ENCODE measurements around the gene USP48.
A peak's percentile ranks its signal among the peaks of the same experiment; 100 is the strongest.

The USP48 gene

GRCh38 chr1:21734526-21734925, 48.4 kb downstream of the USP48 start:
- ATAC-seq (replicated peaks) (no peak), DNase-seq (no peak)
- Mint-ChIP-seq H3K9me3 (no peaks in the 10 kb centered on the region), H3K27ac (no peak overlapping the region), H3K27me3 (no peaks in the 10 kb centered on the region), H3K36me3 (peaks cover 24 to 34% of the 10 kb centered on the region in 2 donors), H3K4me1 (no peaks in the 10 kb centered on the region), H3K4me3 (no peak overlapping the region)

- no peaks in the 10 kb centered on the region for H3K27me3 Mint-ChIP-seq
Measured at GRCh38 chr1:21732664-21733063, 50.3 kb downstream of the USP48 start.

GRCh38 chr1:21725748-21726392, 57.1 kb downstream of the USP48 start:
- Mint-ChIP-seq H3K27me3 (no peaks in the 10 kb centered on the region), H3K4me3 (no peak overlapping the region), H3K27ac (no peak overlapping the region), H3K9me3 (no peaks in the 10 kb centered on the region), H3K36me3 (peaks cover 27 to 49% of the 10 kb centered on the region in 2 donors), H3K4me1 (peaks cover 0 to 13% of the 10 kb centered on the region in 2 donors)
- no peak for DNase-seq
- no peak for ATAC-seq (replicated peaks)

More at GRCh38 chr1:21732664-21733063, 50.3 kb downstream of the USP48 start:
- no peak for DNase-seq
- H3K4me3 Mint-ChIP-seq, result no peak overlapping the region
- no peaks in the 10 kb centered on the region for H3K9me3 Mint-ChIP-seq
- no peak for ATAC-seq (replicated peaks)
- H3K27ac Mint-ChIP-seq, result no peak overlapping the region
- H3K4me1 Mint-ChIP-seq, result no peaks in the 10 kb centered on the region
- H3K36me3 Mint-ChIP-seq, result peaks cover 28 to 36% of the 10 kb centered on the region in 2 donors

GRCh38 chr1:21724570-21724969, 58.4 kb downstream of the USP48 start:
- Mint-ChIP-seq H3K4me3 (no peak overlapping the region), H3K27ac (no peak overlapping the region), H3K27me3 (no peaks in the 10 kb centered on the region), H3K36me3 (peaks cover 28 to 50% of the 10 kb centered on the region in 2 donors), H3K9me3 (no peaks in the 10 kb centered on the region), H3K4me1 (peaks cover 0 to 13% of the 10 kb centered on the region in 2 donors)
- DNase-seq, result no peak
- ATAC-seq (replicated peaks), result no peak

GRCh38 chr1:21724098-21724497, 58.9 kb downstream of the USP48 start:
- H3K9me3 Mint-ChIP-seq, result no peaks in the 10 kb centered on the region

GRCh38 chr1:21721295-21721985, 61.5 kb downstream of the USP48 start:
- DNase-seq, result no peak
- Mint-ChIP-seq H3K27ac (peak overlapping the region; percentile 16), H3K4me1 (peaks cover 0 to 13% of the 10 kb centered on the region in 2 donors), H3K36me3 (peaks cover 33 to 55% of the 10 kb centered on the region in 2 donors), H3K4me3 (no peak overlapping the region), H3K27me3 (no peaks in the 10 kb centered on the region), H3K9me3 (no peaks in the 10 kb centered on the region)
- no peak for ATAC-seq (replicated peaks)

More at GRCh38 chr1:21724098-21724497, 58.9 kb downstream of the USP48 start:
- peaks cover 0 to 13% of the 10 kb centered on the region in 2 donors for H3K4me1 Mint-ChIP-seq
- H3K27me3 Mint-ChIP-seq, result no peaks in the 10 kb centered on the region
- no peak for DNase-seq
- no peak for ATAC-seq (replicated peaks)
- H3K4me3 Mint-ChIP-seq, result no peak overlapping the region
- peaks cover 30 to 50% of the 10 kb centered on the region in 2 donors for H3K36me3 Mint-ChIP-seq
- peak overlapping the region; percentile 51 for H3K27ac Mint-ChIP-seq

GRCh38 chr1:21716169-21716568, 66.8 kb downstream of the USP48 start:
- no peak overlapping the region for H3K27ac Mint-ChIP-seq
- H3K4me1 Mint-ChIP-seq, result no peaks in the 10 kb centered on the region
- no peak overlapping the region for H3K4me3 Mint-ChIP-seq
- peaks cover 36 to 47% of the 10 kb centered on the region in 2 donors for H3K36me3 Mint-ChIP-seq
- no peaks in the 10 kb centered on the region for H3K9me3 Mint-ChIP-seq
- ATAC-seq (replicated peaks) (no peak), DNase-seq (no peak)
- H3K27me3 Mint-ChIP-seq, result no peaks in the 10 kb centered on the region

- ATAC-seq (replicated peaks) (no peak), DNase-seq (no peak)
- Mint-ChIP-seq H3K27me3 (no peaks in the 10 kb centered on the region), H3K9me3 (no peaks in the 10 kb centered on the region), H3K4me1 (peaks cover 0 to 7% of the 10 kb centered on the region in 2 donors), H3K4me3 (no peak overlapping the region), H3K27ac (no peak overlapping the region), H3K36me3 (peaks cover 35 to 46% of the 10 kb centered on the region in 2 donors)
Measured at GRCh38 chr1:21707891-21708290, 75.1 kb downstream of the USP48 start.

GRCh38 chr1:21707086-21707840, 75.7 kb downstream of the USP48 start:
- peaks cover 0 to 7% of the 10 kb centered on the region in 2 donors for H3K4me1 Mint-ChIP-seq
- H3K36me3 Mint-ChIP-seq, result peaks cover 34 to 49% of the 10 kb centered on the region in 2 donors
- DNase-seq, result no peak
- no peaks in the 10 kb centered on the region for H3K27me3 Mint-ChIP-seq
- H3K27ac Mint-ChIP-seq, result no peak overlapping the region
- no peak overlapping the region for H3K4me3 Mint-ChIP-seq
- H3K9me3 Mint-ChIP-seq, result no peaks in the 10 kb centered on the region
- ATAC-seq (replicated peaks), result no peak

- peak overlapping the region; percentile 80 for H3K27ac Mint-ChIP-seq
- H3K36me3 Mint-ChIP-seq, result peaks cover 32 to 51% of the 10 kb centered on the region in 2 donors
- ATAC-seq (replicated peaks) (peak; percentile 80 to 86), DNase-seq (peak; percentile 13)
- no peak overlapping the region for H3K4me3 Mint-ChIP-seq
- peaks cover 0 to 7% of the 10 kb centered on the region in 2 donors for H3K4me1 Mint-ChIP-seq
- no peaks in the 10 kb centered on the region for H3K27me3 Mint-ChIP-seq
- no peaks in the 10 kb centered on the region for H3K9me3 Mint-ChIP-seq
Measured at GRCh38 chr1:21706151-21706835, 76.7 kb downstream of the USP48 start.

GRCh38 chr1:21705303-21705980, 77.5 kb downstream of the USP48 start:
- Mint-ChIP-seq H3K27me3 (no peaks in the 10 kb centered on the region), H3K36me3 (peaks cover 33 to 50% of the 10 kb centered on the region in 2 donors), H3K27ac (no peak overlapping the region)

GRCh38 chr1:21704145-21704544, 78.8 kb downstream of the USP48 start:
- Mint-ChIP-seq H3K4me3 (no peak overlapping the region), H3K4me1 (peaks cover 0 to 7% of the 10 kb centered on the region in 2 donors), H3K27me3 (no peaks in the 10 kb centered on the region), H3K9me3 (no peaks in the 10 kb centered on the region), H3K27ac (no peak overlapping the region), H3K36me3 (peaks cover 36 to 49% of the 10 kb centered on the region in 2 donors)
- ATAC-seq (replicated peaks), result no peak
- no peak for DNase-seq

More at GRCh38 chr1:21705303-21705980, 77.5 kb downstream of the USP48 start:
- Mint-ChIP-seq H3K9me3 (no peaks in the 10 kb centered on the region), H3K4me1 (peaks cover 0 to 7% of the 10 kb centered on the region in 2 donors), H3K4me3 (no peak overlapping the region)
- no peak for ATAC-seq (replicated peaks)
- DNase-seq, result no peak

- Mint-ChIP-seq H3K27me3 (no peaks in the 10 kb centered on the region), H3K4me1 (peaks cover 0 to 7% of the 10 kb centered on the region in 2 donors), H3K27ac (peak overlapping the region; percentile 26), H3K36me3 (peaks cover 36 to 50% of the 10 kb centered on the region in 2 donors), H3K4me3 (no peak overlapping the region), H3K9me3 (no peaks in the 10 kb centered on the region)
- no peak for ATAC-seq (replicated peaks)
- DNase-seq, result no peak
Measured at GRCh38 chr1:21703318-21703963, 79.5 kb downstream of the USP48 start.
